NCI-H774 (cell line): Measurements from ENCODE around the gene STIM1.
"Not testable (repeated sequence)": the region's sequence is repeated elsewhere in the genome, so short reads cannot be mapped to it uniquely, and the experiment has no call there.

Experiments used
- DNase-seq: peaks from one replicate; lab custom pipeline; 2025; lab: John Stamatoyannopoulos, UW

Gene STIM1

DNA sequence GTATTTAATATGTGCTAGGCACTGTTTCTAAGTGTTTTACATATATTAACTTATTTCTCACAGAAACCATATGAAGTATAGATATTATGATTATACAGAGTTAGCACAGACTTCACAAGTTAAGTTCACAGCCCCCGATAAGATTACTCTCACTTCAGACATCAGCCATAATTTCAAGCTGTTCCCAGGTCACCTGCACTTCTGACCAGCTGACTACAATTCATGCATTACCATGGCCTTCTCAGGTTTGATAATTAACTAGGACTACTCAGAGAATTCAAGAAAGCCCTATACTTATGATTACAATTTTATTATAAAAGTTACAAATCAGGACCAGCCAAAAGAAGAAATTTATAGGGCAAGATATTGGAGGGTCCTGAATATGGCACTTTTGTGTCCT, 170.9 kb downstream of the STIM1 start:
- DNase-seq: no peak

DNA sequence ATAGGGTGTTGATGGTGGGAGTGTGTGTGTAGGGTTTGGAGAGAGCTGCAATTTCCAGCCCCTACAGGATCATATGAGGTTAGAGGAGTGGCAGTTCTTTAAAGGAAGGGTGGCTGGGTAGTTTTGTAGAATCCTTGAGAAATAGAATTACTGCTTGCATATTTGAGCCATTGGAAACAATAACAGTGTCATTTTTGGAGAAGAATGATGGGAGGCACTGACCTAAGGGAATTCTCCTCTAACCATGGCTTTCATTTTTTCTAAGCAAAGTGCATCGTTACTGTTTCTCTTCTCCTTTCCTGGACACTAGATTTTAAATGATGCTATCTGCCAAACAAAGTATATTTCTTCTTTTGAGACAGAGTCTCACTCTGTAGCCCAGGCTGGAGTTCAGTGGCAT, 172.3 kb downstream of the STIM1 start:
- no peak for DNase-seq

DNA sequence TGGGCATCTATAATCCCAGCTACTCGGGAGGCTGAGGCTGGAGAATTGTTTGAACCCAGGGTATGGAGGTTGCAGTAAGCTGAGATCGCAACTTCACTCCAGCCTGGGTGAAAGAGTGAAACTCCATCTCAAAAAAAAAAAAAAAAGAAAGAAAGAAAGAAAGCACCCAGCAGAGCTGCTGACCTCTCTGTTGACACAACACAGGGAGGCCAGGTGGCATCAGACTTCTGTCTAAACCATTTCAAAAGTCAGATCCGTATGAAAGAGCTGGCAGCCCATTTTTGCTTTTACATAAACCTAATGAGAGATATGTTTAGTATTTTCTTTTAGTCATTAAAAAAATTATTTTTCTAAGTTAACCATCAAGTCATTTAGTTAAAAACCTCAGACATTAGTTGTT, 174.7 kb downstream of the STIM1 start:
- DNase-seq: no peak

DNA sequence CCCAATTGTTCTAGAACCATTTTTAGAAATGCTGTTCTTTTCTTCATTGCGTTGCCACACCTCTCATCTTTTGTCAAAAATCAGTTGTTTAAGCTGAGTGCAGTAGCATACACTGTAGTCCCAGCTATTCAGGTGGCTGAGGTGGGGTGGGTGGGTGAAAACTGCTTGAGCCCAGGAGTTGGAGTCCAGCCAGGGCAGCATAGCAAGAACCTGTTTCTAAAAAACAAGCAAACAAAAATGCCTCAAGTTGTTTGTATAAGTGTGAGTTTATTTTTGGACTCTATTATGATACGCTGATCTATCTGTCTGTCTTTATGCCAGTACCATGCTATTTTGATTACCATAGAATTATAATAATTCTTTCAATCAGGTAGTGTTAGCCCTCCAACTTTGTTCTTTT, 176.6 kb downstream of the STIM1 start:
- peak; percentile 13 for DNase-seq

DNA sequence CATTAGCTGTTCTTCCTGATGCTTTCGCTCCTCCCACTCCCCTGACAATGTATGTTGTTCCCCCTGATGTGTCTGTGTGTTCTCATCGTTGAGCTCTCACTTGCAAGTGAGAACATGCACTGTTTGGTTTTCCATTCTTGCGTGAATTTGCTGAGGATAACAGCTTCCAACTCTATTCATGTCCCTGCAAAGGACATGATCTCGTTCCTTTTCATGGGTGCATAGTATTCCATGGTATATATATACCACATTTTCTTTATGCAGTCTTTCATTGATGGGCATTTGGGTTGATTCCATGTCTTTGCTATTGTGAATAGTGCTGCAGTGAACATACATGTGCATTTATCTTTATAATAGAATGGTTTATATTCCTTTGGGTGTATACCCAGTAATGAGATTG, 180.5 kb downstream of the STIM1 start:
- no peak for DNase-seq

DNA sequence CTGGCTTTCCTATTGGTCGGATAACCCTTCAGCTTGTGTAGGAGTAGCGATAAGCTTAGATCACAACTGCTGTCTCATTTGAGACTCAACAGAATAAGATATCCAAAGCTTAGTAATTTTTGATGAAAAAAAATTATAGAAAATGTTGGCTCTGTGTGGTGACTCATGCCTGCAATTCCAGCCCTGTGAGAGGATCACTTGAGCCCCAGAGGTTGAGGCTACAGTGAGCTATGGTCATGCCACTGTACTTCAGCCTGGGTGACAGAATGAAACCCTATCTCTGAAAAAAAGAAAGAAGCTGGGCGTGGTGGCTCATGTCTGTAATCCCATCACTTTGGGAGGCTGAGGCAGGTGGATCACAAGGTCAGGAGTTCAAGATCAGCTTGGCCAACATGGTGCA, 183.5 kb downstream of the STIM1 start:
- no peak for DNase-seq

DNA sequence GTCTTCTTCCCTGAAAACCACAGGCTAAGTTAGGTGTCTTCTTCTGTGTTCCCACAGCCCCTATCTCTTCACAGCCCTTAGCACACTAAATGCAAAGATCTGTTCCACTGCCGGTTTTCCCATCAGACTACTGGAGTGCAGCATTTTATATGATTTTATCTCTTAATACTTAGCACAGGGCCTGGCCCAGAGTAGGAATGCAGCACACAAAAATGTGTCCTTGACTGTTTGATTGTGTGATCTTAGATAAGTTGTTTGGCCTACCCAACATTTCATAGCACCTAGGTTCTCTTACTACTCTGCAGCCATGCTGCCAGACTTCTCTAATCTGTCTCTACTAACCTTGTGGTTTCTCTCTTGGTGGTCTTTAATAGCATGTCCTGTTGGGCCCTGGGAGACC, 185.0 kb downstream of the STIM1 start:
- DNase-seq: no peak

DNA sequence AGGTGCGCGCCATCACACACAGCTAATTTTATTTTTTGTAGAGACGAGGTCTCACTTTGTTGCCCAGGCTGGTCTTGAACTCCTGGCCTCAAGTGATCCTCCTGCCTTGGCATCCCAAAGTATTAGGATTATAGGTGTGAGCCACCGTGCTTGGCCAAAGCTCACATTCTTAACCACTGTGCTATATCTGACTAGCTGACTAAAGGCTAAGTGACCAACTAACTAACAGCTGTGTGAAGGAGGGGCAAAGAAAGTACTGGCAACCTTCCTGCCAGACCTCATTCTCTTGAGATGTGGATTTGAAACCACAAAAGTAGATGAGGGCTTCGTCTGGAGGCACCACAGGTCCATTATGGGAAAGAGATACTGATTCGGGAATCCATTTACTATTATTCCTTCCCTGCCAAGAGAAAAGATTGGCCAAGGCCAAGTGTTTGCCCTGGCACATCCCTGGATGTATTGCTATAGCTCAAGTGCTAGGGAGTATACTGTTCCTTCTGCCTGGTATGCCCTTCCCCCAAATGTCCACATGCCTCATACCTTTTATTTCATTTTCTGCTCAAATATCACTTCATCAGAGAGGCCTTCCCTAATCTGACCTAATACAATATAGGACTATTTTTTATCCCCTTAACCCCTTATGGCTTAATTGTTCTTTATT, 186.4 kb downstream of the STIM1 start:
- DNase-seq: no peak

DNA sequence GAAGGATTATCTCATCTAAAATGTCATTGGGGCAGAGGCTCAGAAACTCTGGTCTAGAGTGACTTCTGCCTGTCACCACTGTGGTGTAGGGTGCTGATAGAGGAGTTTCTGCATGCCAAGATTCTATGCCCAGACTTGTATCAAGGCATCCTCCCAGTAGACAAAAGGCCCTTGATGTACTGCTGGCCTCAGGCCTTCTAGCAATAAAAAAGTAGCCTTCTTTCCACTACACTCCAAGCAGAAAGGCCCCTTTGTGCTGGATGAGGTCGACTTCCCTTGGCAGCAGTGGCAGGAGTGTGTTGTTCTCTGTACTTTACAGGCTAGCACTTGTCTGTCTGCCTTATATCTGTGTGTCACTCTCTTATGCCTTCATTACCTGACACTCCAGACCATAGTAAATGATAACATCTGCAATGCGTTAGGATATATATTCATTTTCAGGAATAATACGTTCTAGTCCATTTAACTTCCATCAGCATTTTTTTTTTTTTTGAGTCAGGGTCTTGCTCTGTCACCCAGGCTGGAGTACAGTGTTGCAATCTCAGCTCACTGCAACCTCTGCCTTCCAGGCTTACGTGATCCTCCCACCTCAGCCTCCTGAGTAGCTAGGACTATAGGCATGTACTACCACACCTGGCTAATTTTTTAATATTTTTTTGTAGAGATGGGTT, 189.6 kb downstream of the STIM1 start:
- DNase-seq: no peak

DNA sequence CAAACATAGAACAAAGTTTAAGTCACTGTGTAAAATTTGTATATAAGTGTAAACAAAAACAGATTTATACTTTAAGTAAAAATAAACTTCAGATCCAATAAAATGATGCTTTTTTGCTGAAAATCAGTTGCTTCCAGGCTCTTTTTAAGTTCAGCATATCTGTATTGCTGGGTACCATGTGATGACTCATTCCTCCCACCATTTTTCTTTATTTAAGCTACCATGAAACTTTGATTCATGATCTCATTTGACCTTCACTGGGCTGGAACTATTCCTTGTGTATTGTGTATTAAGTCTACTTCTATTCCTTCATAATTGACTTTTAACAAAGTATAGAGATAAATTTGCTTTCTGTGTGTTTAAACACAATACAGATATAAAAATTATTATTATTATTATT, 192.9 kb downstream of the STIM1 start:
- no peak for DNase-seq

DNA sequence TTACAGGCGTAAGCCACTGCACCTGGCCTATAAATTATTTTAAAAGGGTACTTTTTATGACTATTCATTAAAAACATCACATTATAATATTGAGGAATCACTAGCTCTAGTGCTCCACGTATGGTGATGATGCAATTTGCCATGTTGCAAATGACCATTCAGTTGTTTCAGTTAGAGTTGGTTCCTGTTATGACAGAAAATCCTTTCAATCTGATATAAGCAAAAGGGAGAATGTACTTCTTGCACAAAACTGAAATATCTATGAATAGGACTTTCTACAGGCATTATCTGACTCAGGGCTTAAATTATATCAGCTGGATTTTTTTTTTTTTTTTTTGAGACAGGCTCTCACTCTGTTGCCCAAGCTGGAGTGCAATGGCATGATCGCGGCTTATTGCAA, 193.5 kb downstream of the STIM1 start:
- DNase-seq: no peak

DNA sequence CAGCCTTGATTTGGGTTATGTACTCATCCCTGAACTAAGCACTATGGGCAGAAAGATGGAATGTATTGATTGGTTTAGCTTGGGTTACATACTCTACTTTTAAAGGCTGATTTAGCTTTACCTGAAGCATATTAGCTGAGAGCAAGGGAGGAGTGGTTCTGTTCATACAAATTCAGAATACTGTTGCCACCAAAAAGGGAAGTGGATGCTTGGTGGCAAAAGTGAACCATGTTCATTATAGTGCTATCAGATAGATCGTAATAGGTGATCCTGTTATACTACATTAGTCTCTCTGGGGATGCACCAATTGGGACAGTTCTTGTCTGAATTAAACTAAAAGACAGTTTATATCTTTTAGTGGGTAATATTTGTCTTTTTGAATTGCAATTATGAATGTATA, 194.7 kb downstream of the STIM1 start:
- no peak for DNase-seq

DNA sequence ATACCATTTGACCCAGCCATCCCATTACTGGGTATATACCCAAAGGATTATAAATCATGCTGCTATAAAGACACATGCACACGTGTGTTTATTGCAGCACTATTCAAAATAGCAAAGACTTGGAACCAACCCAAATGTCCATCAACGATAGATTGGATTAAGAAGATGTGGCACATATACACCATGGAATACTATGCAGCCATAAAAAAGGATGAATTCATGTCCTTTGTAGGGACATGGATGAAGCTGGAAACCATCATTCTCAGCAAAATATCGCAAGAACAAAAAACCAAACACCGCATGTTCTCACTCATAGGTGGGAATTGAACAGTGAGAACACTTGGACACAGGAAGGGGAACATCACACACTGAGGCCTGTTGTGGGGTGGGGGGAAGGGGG, 197.7 kb downstream of the STIM1 start:
- DNase-seq: not testable (repeated sequence)

DNA sequence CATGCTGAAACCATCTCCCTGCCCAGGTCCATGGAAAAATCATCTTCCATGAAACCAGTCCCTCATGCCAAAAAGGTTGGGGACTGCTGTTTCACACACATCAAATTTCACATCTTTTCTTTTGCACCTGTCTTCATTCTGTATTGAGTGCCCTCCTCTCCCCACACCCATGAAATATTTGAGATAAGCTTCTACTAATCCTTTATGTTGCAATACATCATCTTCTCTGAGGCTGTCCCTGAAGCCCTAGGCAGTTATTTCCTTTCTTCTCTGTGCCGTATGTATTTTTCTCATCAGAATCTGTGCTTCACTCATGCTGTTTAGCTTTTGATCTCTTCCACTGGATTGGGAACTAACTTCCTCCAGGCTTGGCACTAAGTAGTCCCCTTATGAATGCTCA, 199.2 kb downstream of the STIM1 start:
- DNase-seq: no peak

DNA sequence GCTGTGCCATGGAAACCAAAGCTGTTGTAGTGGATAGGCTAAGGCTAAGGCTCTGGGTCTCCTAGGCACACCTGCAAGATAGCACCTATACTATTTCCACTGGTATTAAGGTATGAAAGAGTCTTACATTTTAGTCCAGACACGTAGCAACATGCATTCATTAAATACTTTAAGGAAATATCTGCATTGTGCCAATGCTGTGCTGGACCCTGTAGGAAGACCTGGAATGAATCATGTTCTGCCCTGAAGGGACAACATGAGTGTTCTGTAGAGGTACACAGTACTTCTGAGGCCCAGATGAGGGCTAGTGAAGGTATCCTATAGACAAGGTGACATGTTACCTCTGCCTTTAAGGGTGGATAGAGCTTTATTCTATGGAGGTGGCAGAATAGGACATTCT, 204.0 kb downstream of the STIM1 start:
- DNase-seq: no peak

DNA sequence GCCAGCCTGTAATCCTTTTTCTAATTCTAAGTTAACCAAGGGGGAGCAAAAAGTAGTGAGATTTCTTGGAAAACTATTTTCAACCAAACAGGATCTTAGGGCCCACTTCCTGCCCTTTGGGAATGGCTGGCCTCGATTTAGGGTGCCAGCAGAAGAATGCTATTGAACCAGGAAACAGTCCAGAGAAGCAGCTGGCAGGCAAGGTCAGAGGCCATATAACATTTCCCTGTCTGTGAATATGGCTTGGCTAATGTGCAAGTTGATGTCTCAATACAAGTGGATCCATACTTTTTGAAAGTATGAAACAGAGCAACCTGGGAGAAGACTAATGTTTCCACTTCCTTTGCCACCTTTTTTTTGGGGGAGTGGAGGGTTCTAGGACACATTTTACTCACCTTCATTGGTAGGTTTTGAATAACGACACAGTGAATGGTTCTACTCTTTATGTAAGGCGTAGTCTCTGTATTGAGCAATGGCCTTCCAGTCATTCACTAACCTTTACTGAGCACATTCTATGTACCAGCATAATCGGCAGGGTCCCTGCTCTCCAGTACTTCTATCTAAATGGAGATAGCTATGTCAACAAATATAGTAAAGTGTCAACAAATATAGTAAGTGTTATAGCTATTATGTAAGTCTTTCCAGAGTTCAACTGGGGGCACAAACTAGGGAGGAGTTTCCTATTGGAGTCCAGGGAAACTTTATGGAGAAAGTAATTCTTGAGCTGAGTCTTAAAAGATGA, 204.9 kb downstream of the STIM1 start:
- DNase-seq: no peak

DNA sequence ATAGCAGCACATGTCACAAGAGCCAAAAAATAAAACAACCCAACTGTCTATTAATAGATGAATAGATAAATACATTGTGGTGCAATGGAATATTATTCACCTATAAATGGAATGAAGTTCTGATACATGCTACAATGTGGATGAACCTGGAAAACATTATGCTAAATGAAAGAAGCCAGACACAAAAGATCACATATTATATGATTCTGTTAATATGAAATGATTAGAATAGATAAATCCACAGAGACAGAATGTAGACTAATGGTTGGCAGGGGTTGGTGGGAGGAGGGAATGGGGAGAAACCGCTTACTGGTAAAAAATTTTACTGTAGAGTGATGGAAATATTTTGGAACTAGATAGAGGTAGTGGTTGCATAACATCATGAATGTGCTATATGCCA, 206.2 kb downstream of the STIM1 start:
- DNase-seq: no peak

DNA sequence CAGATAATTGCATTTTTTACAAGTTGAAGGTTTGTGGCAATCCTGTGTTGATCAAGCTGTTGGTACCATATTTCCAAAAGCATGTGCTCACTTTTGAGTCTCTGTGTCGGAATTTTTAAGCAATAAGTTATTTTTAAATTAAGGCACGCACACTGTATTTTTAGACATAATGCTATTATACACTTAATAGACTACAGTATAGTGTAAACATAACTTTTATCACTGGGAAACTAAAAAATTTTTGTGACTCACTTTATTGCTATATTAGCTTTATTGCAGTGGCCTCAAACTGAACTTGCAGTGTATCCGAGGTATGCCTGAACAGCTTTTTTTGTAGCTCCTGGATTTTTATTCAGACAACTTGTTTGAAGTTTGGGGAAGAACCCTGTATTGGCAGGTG, 207.9 kb downstream of the STIM1 start:
- no peak for DNase-seq

DNA sequence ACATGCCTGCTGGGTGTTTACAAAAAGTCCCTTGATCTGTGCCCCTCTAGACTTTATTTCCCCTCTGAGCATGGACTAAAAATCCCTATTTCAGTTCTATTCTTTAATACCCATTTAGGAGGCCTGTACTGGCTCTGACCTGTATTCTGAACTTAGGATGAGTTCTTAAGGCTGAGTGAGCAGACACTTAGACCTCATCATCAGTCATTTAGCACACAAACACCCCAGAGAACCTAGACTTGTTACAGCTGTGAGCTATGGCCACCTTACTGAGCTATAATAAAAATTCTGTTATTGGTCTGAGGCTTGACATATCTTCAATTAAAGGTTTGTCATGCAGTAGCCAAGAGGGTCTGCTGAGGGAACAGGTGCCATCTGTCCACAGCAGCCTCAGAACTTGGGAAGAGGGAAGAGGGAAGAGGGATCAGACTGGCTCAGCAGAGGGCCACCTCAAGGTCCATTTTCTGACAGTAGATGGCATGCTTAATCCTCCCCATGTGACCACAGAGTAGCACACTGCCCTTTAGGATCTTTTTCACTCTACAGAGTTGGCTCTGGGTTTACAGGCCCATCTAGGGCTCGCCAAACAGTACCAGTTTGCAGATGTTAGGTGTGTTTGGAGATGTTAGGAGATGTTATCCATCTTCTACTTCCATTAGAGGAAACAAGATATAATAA, 209.0 kb downstream of the STIM1 start:
- DNase-seq: no peak

DNA sequence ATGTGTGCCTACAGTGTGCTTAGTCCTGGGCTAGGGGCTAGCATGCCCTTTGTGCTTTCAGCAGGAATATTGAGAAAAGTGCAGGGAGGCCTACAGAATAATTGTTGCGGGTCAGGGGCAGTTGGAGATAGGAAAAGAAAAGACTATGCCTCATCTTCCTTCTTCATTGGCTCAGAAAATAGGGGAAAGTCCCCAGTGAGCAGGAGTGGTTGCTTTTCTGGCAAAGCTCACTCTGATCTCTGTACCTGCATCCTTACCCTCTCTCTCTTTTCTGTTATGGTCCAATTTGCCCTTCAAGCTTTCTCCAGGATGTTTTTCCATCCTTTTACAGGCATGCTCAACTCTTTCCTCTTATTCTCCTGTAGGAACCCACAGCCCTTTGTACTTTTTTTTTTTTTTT, 209.6 kb downstream of the STIM1 start:
- no peak for DNase-seq

DNA sequence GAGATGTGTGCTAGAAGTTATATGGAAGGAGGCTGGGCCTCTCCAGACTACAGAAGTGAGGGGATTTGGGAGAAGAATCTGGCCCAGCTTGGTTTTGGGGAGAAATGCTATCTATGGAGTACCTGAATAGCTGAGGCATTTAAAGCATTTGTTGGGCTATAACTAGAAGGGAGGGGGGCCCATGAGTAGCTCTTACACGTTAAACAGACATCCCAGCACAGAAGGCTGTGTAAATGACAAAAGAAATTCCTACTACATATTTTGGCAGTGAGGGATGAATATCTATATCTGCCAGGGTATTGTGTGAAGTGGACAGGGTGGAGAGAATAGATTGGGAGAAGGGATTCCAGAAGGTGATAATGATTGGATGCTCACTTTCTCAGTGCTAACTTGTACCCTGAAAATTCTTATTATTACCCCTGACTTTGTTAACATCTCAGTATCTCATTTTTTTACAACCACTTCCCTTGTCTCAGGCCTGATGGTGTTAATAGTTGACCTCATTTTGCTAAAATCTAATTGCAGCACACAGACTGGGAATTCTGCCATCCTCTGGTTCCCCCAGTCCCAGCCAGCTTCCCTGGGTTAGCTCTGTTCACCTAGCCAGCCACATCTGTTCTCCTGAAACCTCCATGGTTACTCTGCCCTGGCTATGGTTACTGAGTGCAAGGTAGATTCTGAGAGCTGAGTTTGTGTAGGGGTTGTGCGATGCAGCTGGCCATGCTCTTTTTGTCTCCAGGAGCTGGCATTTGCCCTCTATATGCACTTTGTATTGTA, 210.3 kb downstream of the STIM1 start:
- DNase-seq: no peak

DNA sequence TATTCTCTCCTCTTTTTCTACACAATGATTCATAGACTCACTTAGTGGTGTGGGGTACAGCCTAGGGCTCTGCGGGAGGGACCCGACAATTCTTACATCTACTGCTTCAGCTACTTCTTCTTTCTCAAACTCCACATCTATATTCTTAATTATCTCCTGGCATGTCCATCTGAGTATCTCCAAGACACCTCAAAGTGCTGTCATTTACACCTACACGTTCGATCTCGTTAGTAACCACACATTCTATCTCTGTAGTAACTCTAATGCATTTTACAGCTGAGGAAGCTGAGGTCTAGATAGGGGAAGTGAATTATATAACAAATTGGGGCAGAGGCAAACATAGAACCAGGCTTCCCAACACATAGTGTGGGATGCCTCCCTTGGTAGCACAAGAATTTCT, 211.4 kb downstream of the STIM1 start:
- no peak for DNase-seq
